Measurements from ENCODE around the gene IL36G. TPM values are rescaled to one million over a fixed set of nuclear protein-coding genes. Genes with fewer than 3 reads are reported as not detected.

The IL36G gene
- polyA plus RNA-seq, 2 of the 4 experiments (the other 2 are of a cell fraction) = 0.16 TPM; not detected in 1

DNA sequence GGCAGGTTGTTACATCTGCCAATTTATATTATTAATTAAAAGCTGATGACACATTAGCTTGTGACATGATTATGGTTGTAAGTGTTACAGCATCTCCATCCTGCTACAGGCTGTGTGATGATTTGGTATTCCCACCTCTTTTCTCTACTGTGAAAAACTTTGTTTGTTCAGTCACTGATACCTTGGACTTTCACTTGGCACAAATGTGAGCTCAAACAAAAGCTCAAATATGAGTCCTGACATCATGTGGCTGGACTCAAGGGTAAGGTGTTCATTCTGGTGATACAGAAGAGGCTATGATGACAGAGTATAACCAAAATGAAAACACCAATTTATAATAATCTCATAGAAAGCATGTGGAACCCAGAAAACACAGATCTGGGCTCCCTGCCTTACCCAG lies 16.0 kb downstream of the IL36G start:
- Histone ChIP-seq H3K4me1 (no peaks in the 10 kb centered on the region), H3K4me3 (no peak overlapping the region), H3K27ac (no peak overlapping the region), H3K4me2 (no peak overlapping the region), H3K9me3 (peaks cover 12% of the 10 kb centered on the region; the same call in 2 of the 3 replicates)
- TF ChIP-seq MAZ (IDR thresholded peaks at IDR 0.05; ENCODE audit: borderline replicate concordance, low read depth, low read length) = no peak
- TF ChIP-seq CBX2 (IDR thresholded peaks at IDR 0.05; ENCODE audit: borderline replicate concordance, low read depth) = no peak
- TF ChIP-seq, protein P1, sequence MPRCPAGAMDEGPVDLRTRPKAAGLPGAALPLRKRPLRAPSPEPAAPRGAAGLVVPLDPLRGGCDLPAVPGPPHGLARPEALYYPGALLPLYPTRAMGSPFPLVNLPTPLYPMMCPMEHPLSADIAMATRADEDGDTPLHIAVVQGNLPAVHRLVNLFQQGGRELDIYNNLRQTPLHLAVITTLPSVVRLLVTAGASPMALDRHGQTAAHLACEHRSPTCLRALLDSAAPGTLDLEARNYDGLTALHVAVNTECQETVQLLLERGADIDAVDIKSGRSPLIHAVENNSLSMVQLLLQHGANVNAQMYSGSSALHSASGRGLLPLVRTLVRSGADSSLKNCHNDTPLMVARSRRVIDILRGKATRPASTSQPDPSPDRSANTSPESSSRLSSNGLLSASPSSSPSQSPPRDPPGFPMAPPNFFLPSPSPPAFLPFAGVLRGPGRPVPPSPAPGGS (IDR thresholded peaks at IDR 0.05) = no peak
- TF ChIP-seq HDAC2 (IDR thresholded peaks at IDR 0.05) = no peak
- no peak for TF ChIP-seq JUNB (IDR thresholded peaks at IDR 0.05)
- no peak for TF ChIP-seq ZFP36 (IDR thresholded peaks at IDR 0.05; ENCODE audit: borderline replicate concordance, partially characterized antibody)
- TF ChIP-seq SREBF2 (IDR thresholded peaks at IDR 0.05) = no peak
- no peak for TF ChIP-seq POLR2AphosphoS2 (conservative IDR thresholded peaks at IDR 0.05; ENCODE audit: low read length)
- TF ChIP-seq CHD4 (IDR thresholded peaks at IDR 0.05; ENCODE audit: borderline replicate concordance) = no peak
- no peak for TF ChIP-seq KDM5A (IDR thresholded peaks at IDR 0.05)
- no peak for TF ChIP-seq BHLHE40 (IDR thresholded peaks at IDR 0.05; ENCODE audit: low read depth, low read length)
- TF ChIP-seq MYC (IDR thresholded peaks at IDR 0.05; ENCODE audit: borderline replicate concordance, low read length) = no peak
- TF ChIP-seq GATA3 (IDR thresholded peaks at IDR 0.05; ENCODE audit: borderline replicate concordance) = no peak
- TF ChIP-seq, protein P2, sequence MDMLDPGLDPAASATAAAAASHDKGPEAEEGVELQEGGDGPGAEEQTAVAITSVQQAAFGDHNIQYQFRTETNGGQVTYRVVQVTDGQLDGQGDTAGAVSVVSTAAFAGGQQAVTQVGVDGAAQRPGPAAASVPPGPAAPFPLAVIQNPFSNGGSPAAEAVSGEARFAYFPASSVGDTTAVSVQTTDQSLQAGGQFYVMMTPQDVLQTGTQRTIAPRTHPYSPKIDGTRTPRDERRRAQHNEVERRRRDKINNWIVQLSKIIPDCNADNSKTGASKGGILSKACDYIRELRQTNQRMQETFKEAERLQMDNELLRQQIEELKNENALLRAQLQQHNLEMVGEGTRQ (IDR thresholded peaks at IDR 0.05) = no peak
- no peak for TF ChIP-seq NPAS2 (CRISPR knock-in tag; IDR thresholded peaks at IDR 0.05; ENCODE audit: borderline replicate concordance)
- no peak for TF ChIP-seq ZNF302 (CRISPR knock-in tag; IDR thresholded peaks at IDR 0.05)
- FAIRE-seq = no peak
- ChIA-PET CTCF (interaction anchor here (0.7 kb wide), 1 partner anchor 9 kb away, joined by 3 read pairs; no protein-coding TSS in a partner anchor), POLR2A (no interaction called here)
- no peak for DNase-seq (ENCODE audit: low read depth in 1 of 2, low spot score in 1 of 2)
- ATAC-seq = no peak

DNA sequence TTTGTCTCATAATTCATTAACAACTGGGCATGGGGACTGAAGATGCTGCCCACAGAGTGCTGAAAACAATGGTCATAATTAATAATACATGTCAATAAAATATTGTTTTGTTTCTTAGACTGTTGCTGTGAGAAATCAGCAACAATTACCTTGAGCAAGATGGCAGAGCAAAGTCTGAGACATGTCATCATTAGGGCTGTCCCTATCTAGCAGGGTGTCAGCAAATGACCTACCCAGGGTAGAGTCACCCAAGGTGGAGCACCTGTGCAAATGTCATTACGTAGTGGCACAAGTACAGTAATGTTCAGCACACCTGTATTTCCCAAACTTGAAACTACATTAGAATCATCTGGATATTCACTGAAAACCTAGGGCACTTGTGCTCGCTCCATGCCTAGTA lies 16.8 kb downstream of the IL36G start:
- CTCF ChIA-PET = no interaction called here
- POLR2A ChIA-PET = no interaction called here
- no peak for TF ChIP-seq FOSB (CRISPR knock-in tag; IDR thresholded peaks at IDR 0.05)
- TF ChIP-seq TFCP2L1 (CRISPR knock-in tag; IDR thresholded peaks at IDR 0.05) = no peak
- no peak for TF ChIP-seq CHD2 (IDR thresholded peaks at IDR 0.05; ENCODE audit: low read length, partially characterized antibody)
- no peak for TF ChIP-seq JUNB (IDR thresholded peaks at IDR 0.05)
- TF ChIP-seq MYC (IDR thresholded peaks at IDR 0.05; ENCODE audit: borderline replicate concordance, low read length) = no peak
- TF ChIP-seq ZSCAN20 (CRISPR knock-in tag; IDR thresholded peaks at IDR 0.05) = no peak
- no peak for TF ChIP-seq FOSL2 (IDR thresholded peaks at IDR 0.05)
- no peak for TF ChIP-seq FOSL2 (CRISPR knock-in tag; IDR thresholded peaks at IDR 0.05)
- no peak for TF ChIP-seq MAFK (IDR thresholded peaks at IDR 0.05; ENCODE audit: partially characterized antibody)
- TF ChIP-seq JUN (IDR thresholded peaks at IDR 0.05) = no peak
- no peak for TF ChIP-seq CBX2 (IDR thresholded peaks at IDR 0.05; ENCODE audit: borderline replicate concordance, low read depth)
- no peak for TF ChIP-seq EHMT2 (IDR thresholded peaks at IDR 0.05; ENCODE audit: low read depth)
- TF ChIP-seq CEBPB (IDR thresholded peaks at IDR 0.05) = no peak
- no peak for TF ChIP-seq HDAC2 (IDR thresholded peaks at IDR 0.05)
- TF ChIP-seq HOXB5 (CRISPR knock-in tag; IDR thresholded peaks at IDR 0.05) = no peak
- TF ChIP-seq ESRRA (IDR thresholded peaks at IDR 0.05; ENCODE audit: borderline replicate concordance, low read length) = no peak
- TF ChIP-seq HOXB13 (CRISPR knock-in tag; IDR thresholded peaks at IDR 0.05; ENCODE audit: low read depth) = no peak
- TF ChIP-seq EHF (CRISPR knock-in tag; IDR thresholded peaks at IDR 0.05) = no peak
- TF ChIP-seq, protein P3, sequence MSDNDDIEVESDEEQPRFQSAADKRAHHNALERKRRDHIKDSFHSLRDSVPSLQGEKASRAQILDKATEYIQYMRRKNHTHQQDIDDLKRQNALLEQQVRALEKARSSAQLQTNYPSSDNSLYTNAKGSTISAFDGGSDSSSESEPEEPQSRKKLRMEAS (IDR thresholded peaks at IDR 0.05) = no peak
- no peak for TF ChIP-seq NR3C1 (IDR thresholded peaks at IDR 0.05)

More for the DNA sequence above, 16.8 kb downstream of the IL36G start:
- ATAC-seq (no peak), FAIRE-seq (no peak), DNase-seq (ENCODE audit: low read depth in 1 of 2, low spot score in 1 of 2) (no peak)
- Histone ChIP-seq H3K4me3 (no peak overlapping the region), H3K4me1 (no peaks in the 10 kb centered on the region), H3K4me2 (no peak overlapping the region), H3K27ac (no peak overlapping the region), H3K9me3 (peaks cover 9% of the 10 kb centered on the region; the same call in 2 of the 3 replicates)
- 50% methylated on average over 2 of the region's 2 CpGs for WGBS (ENCODE audit: missing lambda C conversion rate)
